Ishikawa (cell line): ENCODE measurements around the gene TRPM3.

Source experiments
- CEBPB ChIP-seq: IDR thresholded peaks from 2 replicates; pipeline ENCODE4 v1.6.1; 2012
- CREB1 ChIP-seq: IDR thresholded peaks from 2 replicates; pipeline ENCODE4 v1.6.1; 2012; ENCODE audit warnings: low read depth
- EGR1 ChIP-seq: IDR thresholded peaks from 2 replicates; pipeline ENCODE4 v1.6.1; 2012
- EP300 ChIP-seq: IDR thresholded peaks from 2 replicates; pipeline ENCODE4 v1.6.1; 2012; ENCODE audit warnings: borderline replicate concordance
- FOXM1 ChIP-seq: IDR thresholded peaks from 2 replicates; pipeline ENCODE4 v1.6.1; 2012; ENCODE audit warnings: low read depth, borderline replicate concordance
- NFIC ChIP-seq: IDR thresholded peaks from 2 replicates; pipeline ENCODE4 v1.6.1; 2012
- RAD21 ChIP-seq: IDR thresholded peaks from 2 replicates; pipeline ENCODE4 v1.6.1; 2012; ENCODE audit warnings: low read depth
- TAF1 ChIP-seq: IDR thresholded peaks from 2 replicates; pipeline ENCODE4 v1.6.1; 2012; ENCODE audit warnings: low read depth, mild to moderate bottlenecking
- TCF12 ChIP-seq: IDR thresholded peaks from 2 replicates; pipeline ENCODE4 v1.6.1; 2012; ENCODE audit warnings: low read depth
- TEAD4 ChIP-seq: IDR thresholded peaks from 2 replicates; pipeline ENCODE4 v1.6.1; 2012
- YY1 ChIP-seq: IDR thresholded peaks from 2 replicates; pipeline ENCODE4 v1.6.1; 2012; ENCODE audit warnings: low read depth
- ZBTB7A ChIP-seq: IDR thresholded peaks from 2 replicates; pipeline ENCODE4 v1.6.1; 2012; ENCODE audit warnings: low read depth
- TF ChIP-seq, protein P1 (sequence below): IDR thresholded peaks from 2 replicates; pipeline ENCODE4 v1.6.1; 2012
- TF ChIP-seq, protein P2 (sequence below): IDR thresholded peaks from 2 replicates; pipeline ENCODE4 v1.6.1; 2012; ENCODE audit warnings: low read depth, mild to moderate bottlenecking
- TF ChIP-seq, protein P3 (sequence below): IDR thresholded peaks from 2 replicates; pipeline ENCODE4 v1.6.1; 2012

Gene TRPM3

DNA sequence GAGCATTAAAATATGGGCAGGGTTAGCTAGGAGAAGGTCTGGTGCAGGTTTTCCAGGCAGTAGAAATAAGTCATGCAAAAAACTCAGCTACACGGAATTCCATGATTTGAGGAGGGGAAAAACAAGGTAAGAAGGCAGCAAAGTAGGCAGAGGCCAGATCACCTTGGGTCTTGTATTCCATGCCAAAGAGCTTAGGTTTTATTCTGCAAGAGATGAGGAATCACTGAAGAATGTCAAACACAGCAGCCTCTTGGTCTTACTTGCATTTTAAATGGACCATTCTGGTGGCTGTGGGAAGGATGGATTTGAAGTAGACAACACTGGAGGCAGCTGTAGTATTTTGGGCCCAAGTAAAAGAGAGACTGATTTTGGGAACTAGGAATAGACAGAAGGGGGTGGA is 8.6 kb downstream of the TRPM3 start:
- no peak for TF ChIP-seq EGR1
- TF ChIP-seq CEBPB = no peak
- TF ChIP-seq EP300 = no peak
- TF ChIP-seq TAF1 = no peak
- TF ChIP-seq, protein P1, sequence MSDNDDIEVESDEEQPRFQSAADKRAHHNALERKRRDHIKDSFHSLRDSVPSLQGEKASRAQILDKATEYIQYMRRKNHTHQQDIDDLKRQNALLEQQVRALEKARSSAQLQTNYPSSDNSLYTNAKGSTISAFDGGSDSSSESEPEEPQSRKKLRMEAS = no peak
- TF ChIP-seq, protein P2, sequence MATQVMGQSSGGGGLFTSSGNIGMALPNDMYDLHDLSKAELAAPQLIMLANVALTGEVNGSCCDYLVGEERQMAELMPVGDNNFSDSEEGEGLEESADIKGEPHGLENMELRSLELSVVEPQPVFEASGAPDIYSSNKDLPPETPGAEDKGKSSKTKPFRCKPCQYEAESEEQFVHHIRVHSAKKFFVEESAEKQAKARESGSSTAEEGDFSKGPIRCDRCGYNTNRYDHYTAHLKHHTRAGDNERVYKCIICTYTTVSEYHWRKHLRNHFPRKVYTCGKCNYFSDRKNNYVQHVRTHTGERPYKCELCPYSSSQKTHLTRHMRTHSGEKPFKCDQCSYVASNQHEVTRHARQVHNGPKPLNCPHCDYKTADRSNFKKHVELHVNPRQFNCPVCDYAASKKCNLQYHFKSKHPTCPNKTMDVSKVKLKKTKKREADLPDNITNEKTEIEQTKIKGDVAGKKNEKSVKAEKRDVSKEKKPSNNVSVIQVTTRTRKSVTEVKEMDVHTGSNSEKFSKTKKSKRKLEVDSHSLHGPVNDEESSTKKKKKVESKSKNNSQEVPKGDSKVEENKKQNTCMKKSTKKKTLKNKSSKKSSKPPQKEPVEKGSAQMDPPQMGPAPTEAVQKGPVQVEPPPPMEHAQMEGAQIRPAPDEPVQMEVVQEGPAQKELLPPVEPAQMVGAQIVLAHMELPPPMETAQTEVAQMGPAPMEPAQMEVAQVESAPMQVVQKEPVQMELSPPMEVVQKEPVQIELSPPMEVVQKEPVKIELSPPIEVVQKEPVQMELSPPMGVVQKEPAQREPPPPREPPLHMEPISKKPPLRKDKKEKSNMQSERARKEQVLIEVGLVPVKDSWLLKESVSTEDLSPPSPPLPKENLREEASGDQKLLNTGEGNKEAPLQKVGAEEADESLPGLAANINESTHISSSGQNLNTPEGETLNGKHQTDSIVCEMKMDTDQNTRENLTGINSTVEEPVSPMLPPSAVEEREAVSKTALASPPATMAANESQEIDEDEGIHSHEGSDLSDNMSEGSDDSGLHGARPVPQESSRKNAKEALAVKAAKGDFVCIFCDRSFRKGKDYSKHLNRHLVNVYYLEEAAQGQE = no peak
- TF ChIP-seq ZBTB7A = no peak
- no peak for TF ChIP-seq RAD21
- no peak for TF ChIP-seq NFIC
- TF ChIP-seq, protein P3, sequence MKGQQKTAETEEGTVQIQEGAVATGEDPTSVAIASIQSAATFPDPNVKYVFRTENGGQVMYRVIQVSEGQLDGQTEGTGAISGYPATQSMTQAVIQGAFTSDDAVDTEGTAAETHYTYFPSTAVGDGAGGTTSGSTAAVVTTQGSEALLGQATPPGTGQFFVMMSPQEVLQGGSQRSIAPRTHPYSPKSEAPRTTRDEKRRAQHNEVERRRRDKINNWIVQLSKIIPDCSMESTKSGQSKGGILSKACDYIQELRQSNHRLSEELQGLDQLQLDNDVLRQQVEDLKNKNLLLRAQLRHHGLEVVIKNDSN = no peak
- TF ChIP-seq YY1 = no peak
- TF ChIP-seq TEAD4 = no peak
- no peak for TF ChIP-seq FOXM1

DNA sequence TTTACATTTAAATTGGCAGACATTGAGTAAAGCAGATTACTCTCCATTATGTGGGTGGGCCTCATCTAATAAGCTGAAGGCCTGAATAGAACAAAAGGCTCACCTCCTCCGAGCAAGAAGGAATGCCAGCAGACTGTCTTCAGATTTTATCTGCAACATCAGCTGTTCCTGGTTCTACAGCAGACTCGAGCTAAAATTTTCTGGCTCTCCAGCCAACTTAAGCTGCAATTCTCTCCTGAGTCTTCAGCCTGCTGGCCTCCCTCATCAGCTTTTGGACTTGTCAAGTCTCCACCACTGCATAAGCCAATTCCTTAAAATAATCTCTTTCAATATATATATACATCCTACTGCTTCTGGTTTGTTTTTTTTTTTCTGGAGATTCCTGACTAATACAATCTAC is 12.5 kb downstream of the TRPM3 start:
- TF ChIP-seq TCF12 (no peak), NFIC (no peak), TEAD4 (no peak), FOXM1 (no peak), CEBPB (no peak), EGR1 (no peak), YY1 (no peak), CREB1 (no peak)
- TF ChIP-seq, protein P2 = no peak
- TF ChIP-seq, protein P1 = no peak

DNA sequence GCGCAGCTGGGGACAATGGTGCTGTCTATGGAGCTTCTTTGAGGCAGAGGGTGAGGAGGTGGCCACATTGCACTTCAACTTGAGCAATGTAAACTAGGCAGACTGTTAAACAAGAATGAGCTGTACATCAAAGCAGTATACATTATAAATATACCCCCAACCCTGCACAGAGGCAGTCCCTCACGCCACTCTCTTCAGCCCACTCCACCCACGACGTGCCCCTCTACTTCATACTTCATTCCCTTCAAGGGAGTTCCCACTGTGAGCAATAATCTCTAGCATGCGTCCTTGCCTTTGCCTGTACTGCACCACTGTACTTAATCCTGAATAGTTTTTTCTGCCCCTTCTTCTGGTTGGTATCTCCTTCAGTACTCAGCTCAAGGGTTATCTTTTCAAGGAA is 14.4 kb downstream of the TRPM3 start:
- no peak for TF ChIP-seq EGR1
- no peak for TF ChIP-seq CEBPB
- no peak for TF ChIP-seq FOXM1
- TF ChIP-seq YY1 = no peak
- TF ChIP-seq TEAD4 = no peak
- no peak for TF ChIP-seq CREB1
- TF ChIP-seq TCF12 = no peak
- TF ChIP-seq, protein P1 = no peak
- TF ChIP-seq TAF1 = no peak
- no peak for TF ChIP-seq NFIC
- TF ChIP-seq EP300 = no peak
- TF ChIP-seq ZBTB7A = no peak
- TF ChIP-seq RAD21 = no peak

DNA sequence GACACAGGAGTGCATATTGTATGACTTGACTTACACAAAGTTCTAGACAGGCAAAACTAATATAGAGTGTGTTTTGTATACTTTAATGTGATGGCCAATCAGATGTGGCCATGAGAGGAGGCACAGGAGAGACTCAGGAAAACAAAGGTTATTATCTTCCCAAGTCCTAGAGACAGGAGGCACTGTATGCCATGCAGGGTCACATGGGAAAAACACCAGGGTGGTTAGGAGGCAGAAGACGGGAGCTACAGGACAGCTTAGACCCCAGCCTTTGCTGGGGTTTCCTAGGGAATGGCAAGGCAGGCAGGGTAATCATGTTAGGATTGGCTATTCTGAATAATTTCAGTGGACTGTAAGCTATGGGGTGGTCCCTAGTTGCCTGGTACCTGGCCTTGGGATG is 16.2 kb downstream of the TRPM3 start:
- TF ChIP-seq RAD21 = no peak
- TF ChIP-seq NFIC = no peak
- no peak for TF ChIP-seq ZBTB7A
- TF ChIP-seq FOXM1 = no peak
- TF ChIP-seq TCF12 = no peak
- TF ChIP-seq TEAD4 = no peak
- no peak for TF ChIP-seq EP300
- TF ChIP-seq, protein P1 = no peak
- TF ChIP-seq EGR1 = no peak
- no peak for TF ChIP-seq TAF1
- TF ChIP-seq CREB1 = no peak
- TF ChIP-seq YY1 = no peak
- no peak for TF ChIP-seq CEBPB

DNA sequence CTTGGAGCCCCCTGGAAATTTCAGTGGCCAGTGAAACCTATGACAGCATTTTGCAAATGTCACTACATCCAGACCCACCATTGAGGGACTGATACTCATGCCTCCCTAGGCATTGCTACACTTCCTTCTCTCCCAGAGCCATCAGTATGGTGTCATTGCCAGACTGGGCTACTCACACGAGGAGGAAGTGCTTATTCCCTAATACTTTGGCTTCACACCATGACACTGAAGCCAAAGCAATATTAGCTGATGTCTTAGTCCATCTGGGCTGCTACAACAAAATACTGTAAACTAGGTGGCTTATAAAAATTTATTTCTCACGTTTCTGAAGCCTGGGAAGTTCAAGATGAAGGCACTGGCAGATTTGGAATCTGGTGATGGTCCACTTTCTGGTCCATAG is 22.6 kb downstream of the TRPM3 start:
- TF ChIP-seq CREB1 = no peak
- TF ChIP-seq, protein P2 = no peak
- TF ChIP-seq YY1 = no peak
- TF ChIP-seq, protein P1 = no peak
- no peak for TF ChIP-seq TCF12
- no peak for TF ChIP-seq ZBTB7A
- TF ChIP-seq, protein P3 = no peak
- TF ChIP-seq NFIC = no peak
- no peak for TF ChIP-seq FOXM1
- no peak for TF ChIP-seq EP300
- no peak for TF ChIP-seq TEAD4
- TF ChIP-seq EGR1 = no peak
- no peak for TF ChIP-seq RAD21
- no peak for TF ChIP-seq TAF1
- TF ChIP-seq CEBPB = no peak
